Tibial nerve (tissue), 4 donors: ENCODE results near the gene TOR3A. TPM values are rescaled to one million over a fixed set of nuclear protein-coding genes. Genes with fewer than 3 reads are reported as not detected.

Experiments
- DNase-seq, 2 donors: peaks; one replicate each; pipeline ENCODE4 v3.0.0-alpha.2; 2019; ENCODE audit warnings: low spot score in 2 of 2
- H3K27ac ChIP-seq, 4 donors: fragments of 200-600 bp; sonication (generic) in 3 of 4; one replicate each; pipeline ENCODE4 v1.5.1; 2017 to 2019; ENCODE audit warnings: mild to moderate bottlenecking in 1 of 4
- H3K27me3 ChIP-seq, 2 donors: fragments of 200-600 bp; sonication (generic) in 1 of 2; one replicate each; pipeline versions ENCODE4 v1.5.1 to v1.6.0; 2017 to 2019
- H3K36me3 ChIP-seq, 3 donors: fragments of 200-600 bp; sonication (generic); one replicate each; pipeline ENCODE4 v1.5.1; 2018 to 2019
- H3K4me1 ChIP-seq, 4 donors: fragments of 200-600 bp; sonication (generic) in 3 of 4; one replicate each; pipeline ENCODE4 v1.5.1; 2017 to 2019
- H3K4me3 ChIP-seq, 4 donors: fragments of 200-600 bp; sonication (generic) in 3 of 4; one replicate each; pipeline ENCODE4 v1.5.1; 2017 to 2019; ENCODE audit warnings: mild to moderate bottlenecking in 1 of 4, moderate library complexity in 1 of 4
- H3K9me3 ChIP-seq, 4 donors: fragments of 200-600 bp; sonication (generic) in 3 of 4; one replicate each; pipeline ENCODE4 v1.5.1; 2017 to 2019
- EP300 ChIP-seq, 2 donors: sonication (generic); formaldehyde crosslinking; IDR thresholded peaks; one replicate each; pipeline ENCODE4 v1.6.1; 2017; ENCODE audit warnings: antibody characterized with exemption in 2 of 2, mild to moderate bottlenecking in 1 of 2
- POLR2A ChIP-seq, 2 donors: fragments of 450-650 bp; IDR thresholded peaks; one replicate each; pipeline ENCODE4 v1.6.1; 2017; ENCODE audit warnings: antibody characterized with exemption in 2 of 2, mild to moderate bottlenecking in 2 of 2, moderate library complexity in 2 of 2
- WGBS, 2 donors: methylation state at CpG; one replicate each; pipeline ENCODE4 v1.1.5; 2018; 5-methylcytosine and 5-hydroxymethylcytosine counted together
- total RNA-seq, 4 donors: library from RNA; depleted of rRNA; stranded (reverse); fragments of >200 nt; gene quantifications; one replicate each; pipeline ENCODE4 v1.1.0, GENCODE V29; 2016
- TF ChIP-seq, protein P1 (sequence below), 5 experiments: fragments of 200-600 bp in 3 of 5; fragments of 450-650 bp in 2 of 5; sonication (generic) in 3 of 5; IDR thresholded peaks; one replicate each; pipeline ENCODE4 v1.5.1; 2016 to 2019; ENCODE audit warnings: antibody characterized with exemption in 5 of 5, mild to moderate bottlenecking in 3 of 5, moderate library complexity in 2 of 5

Gene TOR3A
- total RNA-seq, 4 donors from 2014 or later: 72.1 to 115 (median 83.3) TPM

DNA sequence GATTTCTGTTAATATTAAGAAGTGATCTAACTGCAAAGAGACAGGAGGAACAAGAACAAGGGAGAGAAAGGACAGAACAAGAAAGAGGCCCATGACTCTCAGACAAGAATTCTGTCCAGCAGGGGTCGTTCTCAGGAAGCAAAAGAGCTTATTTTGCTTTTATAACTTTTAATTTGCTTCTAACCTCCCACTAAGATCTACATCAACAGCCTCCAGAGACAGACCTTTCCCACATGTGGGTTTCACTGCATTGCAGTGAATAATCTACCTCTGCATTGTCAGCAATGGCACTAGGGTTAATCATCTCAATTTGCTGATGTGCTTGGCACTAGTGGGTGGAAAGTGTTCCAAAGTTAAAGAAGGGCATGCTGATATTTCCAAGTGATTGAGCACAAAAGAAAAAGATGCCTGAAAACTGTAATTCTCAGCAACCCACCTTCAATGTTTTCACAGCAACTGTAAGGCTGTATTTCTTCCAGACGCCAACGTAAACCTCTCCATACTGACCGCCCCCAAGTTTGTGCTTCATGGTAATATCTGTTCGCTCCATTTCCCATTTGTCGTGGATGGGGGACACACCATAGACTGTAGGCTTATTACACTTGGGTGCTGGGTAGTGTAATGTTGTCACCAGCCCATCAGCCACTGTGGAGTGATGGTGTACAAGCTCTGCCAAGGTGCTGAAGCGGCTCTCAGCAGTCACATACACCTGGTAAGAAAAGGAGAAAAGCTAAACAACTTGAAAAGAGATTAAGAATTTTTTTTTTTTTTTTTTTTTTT lies 39.5 kb downstream of the TOR3A start:
- Histone ChIP-seq H3K27ac (peak overlapping the region in 2 of 4 donors; percentile 20 to 64), H3K36me3 (peaks cover 0 to 77% (median 0%) of the 10 kb centered on the region in 3 donors), H3K4me1 (peaks cover 0 to 14% (median 7%) of the 10 kb centered on the region in 4 donors), H3K9me3 (no peaks in the 10 kb centered on the region), H3K27me3 (no peaks in the 10 kb centered on the region), H3K4me3 (no peak overlapping the region)
- TF ChIP-seq POLR2A (IDR thresholded peaks at IDR 0.05) (no peak), EP300 (IDR thresholded peaks at IDR 0.05) (no peak)
- TF ChIP-seq, protein P1, sequence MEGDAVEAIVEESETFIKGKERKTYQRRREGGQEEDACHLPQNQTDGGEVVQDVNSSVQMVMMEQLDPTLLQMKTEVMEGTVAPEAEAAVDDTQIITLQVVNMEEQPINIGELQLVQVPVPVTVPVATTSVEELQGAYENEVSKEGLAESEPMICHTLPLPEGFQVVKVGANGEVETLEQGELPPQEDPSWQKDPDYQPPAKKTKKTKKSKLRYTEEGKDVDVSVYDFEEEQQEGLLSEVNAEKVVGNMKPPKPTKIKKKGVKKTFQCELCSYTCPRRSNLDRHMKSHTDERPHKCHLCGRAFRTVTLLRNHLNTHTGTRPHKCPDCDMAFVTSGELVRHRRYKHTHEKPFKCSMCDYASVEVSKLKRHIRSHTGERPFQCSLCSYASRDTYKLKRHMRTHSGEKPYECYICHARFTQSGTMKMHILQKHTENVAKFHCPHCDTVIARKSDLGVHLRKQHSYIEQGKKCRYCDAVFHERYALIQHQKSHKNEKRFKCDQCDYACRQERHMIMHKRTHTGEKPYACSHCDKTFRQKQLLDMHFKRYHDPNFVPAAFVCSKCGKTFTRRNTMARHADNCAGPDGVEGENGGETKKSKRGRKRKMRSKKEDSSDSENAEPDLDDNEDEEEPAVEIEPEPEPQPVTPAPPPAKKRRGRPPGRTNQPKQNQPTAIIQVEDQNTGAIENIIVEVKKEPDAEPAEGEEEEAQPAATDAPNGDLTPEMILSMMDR (IDR thresholded peaks at IDR 0.05): peak; percentile 53 to 83 (median 60)
- DNase-seq: peak in 1 of 2 donors; percentile 81
- WGBS, 2 donors: 68 to 70% methylated on average over 7 of the region's 7 CpGs

GRCh38 chr1:179124873-179125272 lies 43.0 kb downstream of the TOR3A start:
- no peak for DNase-seq
- 83 to 89% methylated on average over 1 of the region's 1 CpG for WGBS, 2 donors
- H3K9me3 ChIP-seq: no peaks in the 10 kb centered on the region
- TF ChIP-seq POLR2A (IDR thresholded peaks at IDR 0.05) (no peak), EP300 (IDR thresholded peaks at IDR 0.05) (no peak)
- TF ChIP-seq, protein P1 (IDR thresholded peaks at IDR 0.05): no peak
- H3K27me3 ChIP-seq: no peaks in the 10 kb centered on the region
- H3K27ac ChIP-seq: no peak overlapping the region
- H3K4me3 ChIP-seq: no peak overlapping the region
- H3K4me1 ChIP-seq: peaks cover 0 to 47% (median 20%) of the 10 kb centered on the region in 4 donors
- peaks cover 0 to 44% (median 0%) of the 10 kb centered on the region in 3 donors for H3K36me3 ChIP-seq

GRCh38 chr1:179126338-179127060 lies 44.6 kb downstream of the TOR3A start:
- Histone ChIP-seq H3K4me3 (no peak overlapping the region), H3K4me1 (peaks cover 0 to 50% (median 19%) of the 10 kb centered on the region in 4 donors), H3K36me3 (peaks cover 0 to 44% (median 0%) of the 10 kb centered on the region in 3 donors), H3K27ac (peak overlapping the region in 2 of 4 donors; percentile 44 to 61), H3K27me3 (no peaks in the 10 kb centered on the region), H3K9me3 (no peaks in the 10 kb centered on the region)
- TF ChIP-seq, protein P1 (IDR thresholded peaks at IDR 0.05): no peak
- no peak for DNase-seq
- 82 to 83% methylated on average over 8 of the region's 8 CpGs for WGBS, 2 donors

DNA sequence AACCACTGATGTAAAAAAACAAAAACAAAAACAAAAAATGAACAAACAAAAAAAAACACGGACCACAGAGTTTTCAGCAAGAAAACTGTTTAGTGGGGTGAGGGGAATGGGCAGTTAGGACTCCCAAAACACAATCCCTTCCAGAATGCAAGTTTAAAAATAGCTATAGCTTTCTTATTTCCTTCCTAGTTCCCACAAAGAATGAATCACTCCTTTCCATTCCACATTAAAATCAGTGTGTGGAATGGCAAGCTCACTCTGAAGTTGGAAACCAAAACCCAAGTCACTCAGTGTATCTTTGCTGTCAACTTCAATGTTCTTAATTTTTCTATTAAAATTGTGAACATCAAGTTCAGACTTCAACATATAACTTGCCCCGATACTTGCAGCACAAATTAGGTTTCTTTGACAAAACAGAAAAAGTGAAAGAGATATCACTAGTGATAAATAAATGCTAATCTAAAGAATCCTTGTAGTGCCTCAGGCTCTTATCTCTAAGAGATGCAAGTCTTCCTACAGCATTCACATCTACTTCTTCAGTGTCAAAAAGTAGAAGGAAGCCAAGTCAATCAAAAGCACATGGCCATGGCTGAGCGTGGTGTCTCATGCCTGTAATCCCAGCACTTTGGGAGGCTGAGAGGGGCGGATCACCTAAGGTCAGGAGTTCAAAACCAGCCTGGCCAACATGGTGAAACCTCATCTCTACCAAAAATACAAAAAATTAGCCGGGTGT lies 45.5 kb downstream of the TOR3A start:
- Histone ChIP-seq H3K4me3 (no peak overlapping the region), H3K9me3 (no peaks in the 10 kb centered on the region), H3K27ac (peak overlapping the region in 2 of 4 donors; percentile 44 to 61), H3K4me1 (peaks cover 0 to 48% (median 19%) of the 10 kb centered on the region in 4 donors), H3K36me3 (peaks cover 0 to 44% (median 0%) of the 10 kb centered on the region in 3 donors), H3K27me3 (no peaks in the 10 kb centered on the region)
- TF ChIP-seq EP300 (IDR thresholded peaks at IDR 0.05): no peak
- TF ChIP-seq, protein P1 (IDR thresholded peaks at IDR 0.05): no peak
- WGBS, 2 donors: 83 to 84% methylated on average over 5 of the region's 5 CpGs
- no peak for DNase-seq
